Measurements from ENCODE around the gene APOL3.
"Not testable (repeated sequence)": the region's sequence is repeated elsewhere in the genome, so short reads cannot be mapped to it uniquely, and the experiment has no call there.

The APOL3 gene, protein sequence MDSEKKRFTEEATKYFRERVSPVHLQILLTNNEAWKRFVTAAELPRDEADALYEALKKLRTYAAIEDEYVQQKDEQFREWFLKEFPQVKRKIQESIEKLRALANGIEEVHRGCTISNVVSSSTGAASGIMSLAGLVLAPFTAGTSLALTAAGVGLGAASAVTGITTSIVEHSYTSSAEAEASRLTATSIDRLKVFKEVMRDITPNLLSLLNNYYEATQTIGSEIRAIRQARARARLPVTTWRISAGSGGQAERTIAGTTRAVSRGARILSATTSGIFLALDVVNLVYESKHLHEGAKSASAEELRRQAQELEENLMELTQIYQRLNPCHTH

GRCh38 chr22:36160499-36160942, at the start of gene APOL3:
Gene APOL3, minus strand, starts transcription at chr22:36160755. Its CDS starts 11,700 bp downstream, at chr22:36149055.
- no peak within 1 kb of the TSS for H3K4me3 ChIP-seq (ENCODE audit: low read depth, low read length)

GRCh38 chr22:36210224-36210623, 49.7 kb upstream of the APOL3 start:
- H3K4me3 ChIP-seq (ENCODE audit: low read depth, low read length): no peak overlapping the region

DNA sequence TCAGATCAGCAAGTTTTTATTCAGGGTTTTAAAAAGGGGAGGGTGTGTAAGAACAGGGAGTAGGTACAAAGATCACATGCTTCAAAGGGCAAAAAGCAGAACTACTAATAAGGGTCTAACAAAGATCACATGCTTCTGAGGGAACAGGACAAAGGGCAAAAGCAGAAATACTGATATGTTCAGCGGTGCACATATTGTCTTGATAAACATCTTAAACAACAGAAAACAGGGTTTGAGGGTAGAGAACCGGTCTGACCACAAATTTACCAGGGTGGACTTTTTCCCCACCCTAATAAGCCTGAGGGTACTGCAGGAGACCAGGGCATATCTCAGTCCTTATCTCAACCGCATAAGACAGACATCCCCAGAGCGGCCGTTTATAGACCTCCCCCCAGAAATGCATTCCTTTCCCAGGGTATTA, 48.9 kb upstream of the APOL3 start:
- not testable (repeated sequence) for H3K4me3 ChIP-seq (ENCODE audit: low read depth, low read length)

DNA sequence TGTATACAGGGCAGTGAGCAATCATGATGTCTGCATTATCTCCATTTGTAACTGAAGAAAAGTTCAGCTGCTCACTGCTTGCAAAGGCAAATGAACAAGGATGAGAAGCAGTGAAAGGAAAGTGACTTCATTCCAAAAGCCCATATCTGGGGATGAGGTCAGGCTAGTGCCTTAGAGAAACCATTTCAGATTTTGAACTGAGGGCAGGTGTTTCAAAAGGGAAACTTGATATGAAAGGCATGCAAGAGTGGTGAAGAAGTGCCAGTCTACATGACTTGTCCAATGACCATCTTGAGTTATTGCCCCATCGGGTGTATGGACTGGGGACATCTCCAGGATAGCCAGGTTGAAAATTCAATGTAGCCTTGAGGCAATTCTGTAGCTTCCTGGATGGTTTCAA, 48.4 kb upstream of the APOL3 start:
- H3K4me3 ChIP-seq (ENCODE audit: low read depth, low read length): no peak overlapping the region

DNA sequence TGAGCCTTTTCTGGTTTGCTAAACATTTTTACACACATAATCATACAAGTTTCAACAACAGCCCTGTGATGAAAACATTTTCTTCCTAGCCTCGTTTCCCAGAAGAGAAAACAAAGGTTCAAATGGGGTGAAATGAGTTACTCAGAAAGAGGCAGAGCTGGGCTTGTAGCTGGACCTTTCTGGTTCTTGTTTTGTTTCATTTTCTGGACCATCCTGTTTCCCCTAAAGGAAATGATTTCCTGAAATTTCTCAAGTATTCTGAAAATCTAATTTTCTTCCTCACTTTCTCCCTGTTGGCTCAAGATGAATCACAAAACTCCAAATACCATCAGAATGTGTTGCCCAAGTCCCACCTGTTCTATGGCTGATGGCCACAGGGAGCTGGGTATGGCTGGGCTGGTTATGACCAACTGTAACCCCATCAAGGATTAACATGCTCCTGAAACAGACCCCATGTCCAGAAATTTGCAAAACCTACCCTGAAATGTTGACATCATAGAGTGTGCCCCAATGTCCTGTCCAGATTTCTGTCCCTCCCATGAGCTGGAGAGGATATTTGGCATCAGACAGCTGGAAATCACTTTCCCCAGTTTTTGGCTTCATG, 47.7 kb upstream of the APOL3 start:
- no peak overlapping the region for H3K4me3 ChIP-seq (ENCODE audit: low read depth, low read length)

DNA sequence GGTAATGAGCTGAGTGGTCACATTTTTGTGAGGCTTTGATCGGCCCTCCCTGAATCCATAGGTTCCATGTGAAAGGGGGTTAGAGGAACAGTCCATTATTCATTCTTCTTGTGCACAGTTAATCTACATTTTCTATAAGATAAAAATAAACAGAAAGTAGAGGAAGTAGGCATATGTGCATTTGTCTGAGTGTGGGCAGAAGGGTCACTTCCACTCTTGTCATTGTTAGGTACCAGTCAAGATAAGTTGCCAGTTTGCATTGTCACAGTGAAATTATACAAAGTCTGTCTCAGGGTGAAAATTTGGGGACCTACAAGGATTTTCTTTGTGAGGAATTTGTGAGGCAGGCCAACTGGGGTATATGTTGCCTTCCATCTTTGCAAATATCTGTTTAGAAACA, 45.7 kb upstream of the APOL3 start:
- no peak overlapping the region for H3K4me3 ChIP-seq (ENCODE audit: low read depth, low read length)

DNA sequence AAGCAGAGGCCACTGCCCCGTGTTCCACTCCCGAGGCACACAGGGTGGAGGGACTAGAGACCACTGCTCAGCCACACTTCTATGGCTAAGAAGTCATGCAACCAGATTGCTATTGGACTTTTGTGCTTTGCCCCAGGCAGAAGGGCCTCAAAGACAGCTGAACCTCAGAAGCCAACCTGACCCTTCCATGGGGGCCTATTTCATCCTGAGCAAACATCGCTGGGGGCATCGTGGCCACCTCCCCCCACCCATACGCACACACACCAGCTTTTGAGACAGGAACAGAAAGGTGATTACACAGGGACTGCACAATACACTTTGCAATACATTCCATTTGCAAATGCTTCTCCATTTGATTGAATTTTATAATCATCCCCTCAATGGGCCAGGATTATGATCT, 45.0 kb upstream of the APOL3 start:
- not testable (repeated sequence) for H3K4me3 ChIP-seq (ENCODE audit: low read depth, low read length)

DNA sequence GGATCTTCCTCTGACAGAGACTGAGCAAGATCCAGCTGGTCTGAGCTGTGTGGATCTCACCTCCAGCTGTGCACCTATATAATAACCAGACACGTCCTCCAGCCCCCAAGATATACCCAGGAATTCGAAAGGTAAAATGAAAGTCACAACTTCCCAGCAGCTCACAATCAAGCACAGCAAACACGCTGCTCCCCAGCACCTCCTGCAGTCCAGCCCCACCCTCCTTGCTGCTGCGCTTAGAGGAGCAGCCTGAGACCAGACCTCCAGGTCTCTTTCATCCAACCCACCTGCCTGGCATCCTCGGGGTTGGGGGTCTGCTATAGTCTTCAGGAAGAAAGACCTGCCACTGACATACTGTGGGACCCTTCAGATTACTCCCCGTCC, 44.1 kb upstream of the APOL3 start:
- H3K4me3 ChIP-seq (ENCODE audit: low read depth, low read length): no peak overlapping the region

GRCh38 chr22:36204001-36204631, 43.6 kb upstream of the APOL3 start:
- H3K4me3 ChIP-seq (ENCODE audit: low read depth, low read length): no peak overlapping the region

- not testable (repeated sequence) for H3K4me3 ChIP-seq (ENCODE audit: low read depth, low read length)
These were observed 42.9 kb upstream of the APOL3 start for GRCh38 chr22:36203441-36203840.

DNA sequence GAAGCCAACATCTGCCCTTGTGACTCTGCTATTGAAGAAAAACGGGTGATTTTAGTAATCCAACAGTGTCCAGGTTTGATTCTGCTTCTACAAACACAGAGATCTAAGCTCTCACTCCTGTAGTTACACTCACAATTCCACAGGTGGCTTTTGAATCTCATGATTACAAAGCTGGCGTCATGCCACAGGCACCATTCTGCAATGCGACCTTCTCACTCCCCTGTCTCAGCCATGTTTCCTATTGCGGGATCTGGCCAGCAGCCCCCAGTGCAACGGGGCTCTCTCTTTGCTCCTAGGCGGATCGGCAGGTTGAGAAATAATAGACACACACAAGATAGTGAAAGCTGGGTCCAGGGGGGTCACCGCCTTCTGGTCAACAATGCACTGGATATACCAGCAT, 42.4 kb upstream of the APOL3 start:
- not testable (repeated sequence) for H3K4me3 ChIP-seq (ENCODE audit: low read depth, low read length)

- no peak within 1 kb of the TSS for H3K4me3 ChIP-seq (ENCODE audit: low read depth, low read length)
These were observed 41.2 kb upstream of the APOL3 start, which contains the start of gene APOL4 for GRCh38 chr22:36201630-36202319. Gene APOL4, minus strand, starts transcription at chr22:36201809. Its CDS starts 75 bp downstream, at chr22:36201734.

GRCh38 chr22:36201025-36201424, 40.5 kb upstream of the APOL3 start:
- not testable (repeated sequence) for H3K4me3 ChIP-seq (ENCODE audit: low read depth, low read length)

GRCh38 chr22:36199001-36199551, 38.5 kb upstream of the APOL3 start:
- H3K4me3 ChIP-seq (ENCODE audit: low read depth, low read length): no peak overlapping the region

- H3K4me3 ChIP-seq (ENCODE audit: low read depth, low read length): no peak overlapping the region
These were observed 38.0 kb upstream of the APOL3 start for GRCh38 chr22:36198536-36198935.

- H3K4me3 ChIP-seq (ENCODE audit: low read depth, low read length): no peak overlapping the region
These were observed 37.1 kb upstream of the APOL3 start for GRCh38 chr22:36197514-36198146.

DNA sequence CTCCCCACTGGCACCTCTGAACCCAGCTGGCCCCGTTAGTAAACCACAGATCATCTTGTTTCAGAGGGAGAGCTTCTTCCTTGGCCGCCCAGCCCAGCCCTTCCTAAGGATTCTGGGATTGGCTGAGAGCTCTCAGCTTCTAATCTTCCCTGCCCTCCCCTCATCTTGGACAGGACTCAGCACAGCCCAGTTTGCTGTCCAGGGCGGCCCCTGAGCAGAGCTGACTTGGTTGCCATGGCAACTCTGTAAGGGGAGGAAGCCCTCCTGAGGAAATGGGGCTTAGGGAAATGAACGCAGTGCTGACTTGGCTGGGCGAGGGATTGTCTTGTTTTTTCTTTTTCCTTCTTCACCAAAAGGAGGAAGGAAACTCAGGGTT, 36.5 kb upstream of the APOL3 start:
- no peak overlapping the region for H3K4me3 ChIP-seq (ENCODE audit: low read depth, low read length)

- no peak overlapping the region for H3K4me3 ChIP-seq (ENCODE audit: low read depth, low read length)
These were observed 35.9 kb upstream of the APOL3 start for GRCh38 chr22:36196254-36197064.

DNA sequence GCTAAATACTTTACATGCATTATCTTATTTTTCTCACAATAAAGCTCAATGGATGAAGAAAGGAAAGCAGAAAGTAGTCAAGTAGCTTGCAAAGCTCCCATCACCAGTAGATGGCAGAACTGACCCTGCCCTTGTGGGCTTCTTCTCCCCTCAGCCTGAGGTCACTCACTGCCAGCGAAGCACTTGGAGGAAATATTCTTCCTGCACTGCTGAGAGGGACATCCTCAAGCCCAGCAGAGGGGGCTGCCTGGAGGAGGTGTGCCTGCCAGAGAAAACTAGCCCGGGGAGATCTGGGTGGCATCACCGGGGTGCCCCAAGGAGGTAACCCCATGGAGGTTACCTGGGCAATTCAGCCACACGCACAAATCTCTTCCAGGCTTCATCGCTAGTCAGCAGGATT, 34.4 kb upstream of the APOL3 start:
- H3K4me3 ChIP-seq (ENCODE audit: low read depth, low read length): no peak overlapping the region

GRCh38 chr22:36194385-36194784, 33.8 kb upstream of the APOL3 start:
- no peak overlapping the region for H3K4me3 ChIP-seq (ENCODE audit: low read depth, low read length)
